Ovary (tissue), 3 donors: ENCODE data around the gene SERF2.

Experiments used
- POLR2A ChIP-seq: fragments of 450-650 bp; IDR thresholded peaks from one replicate; pipeline ENCODE4 v1.6.1; 2017; ENCODE audit warnings: antibody characterized with exemption, mild to moderate bottlenecking, moderate library complexity
- TF ChIP-seq, protein P1 (sequence below), 3 donors: fragments of 450-650 bp in 2 of 3; fragments of 200-600 bp in 1 of 3; IDR thresholded peaks; one replicate each; pipeline versions ENCODE4 v1.5.1 to v1.8.0; 2016 to 2022; ENCODE audit warnings: antibody characterized with exemption in 3 of 3, mild to moderate bottlenecking in 1 of 3
- donor health status: DM: no; HTN: no; CAD: no.

DNA sequence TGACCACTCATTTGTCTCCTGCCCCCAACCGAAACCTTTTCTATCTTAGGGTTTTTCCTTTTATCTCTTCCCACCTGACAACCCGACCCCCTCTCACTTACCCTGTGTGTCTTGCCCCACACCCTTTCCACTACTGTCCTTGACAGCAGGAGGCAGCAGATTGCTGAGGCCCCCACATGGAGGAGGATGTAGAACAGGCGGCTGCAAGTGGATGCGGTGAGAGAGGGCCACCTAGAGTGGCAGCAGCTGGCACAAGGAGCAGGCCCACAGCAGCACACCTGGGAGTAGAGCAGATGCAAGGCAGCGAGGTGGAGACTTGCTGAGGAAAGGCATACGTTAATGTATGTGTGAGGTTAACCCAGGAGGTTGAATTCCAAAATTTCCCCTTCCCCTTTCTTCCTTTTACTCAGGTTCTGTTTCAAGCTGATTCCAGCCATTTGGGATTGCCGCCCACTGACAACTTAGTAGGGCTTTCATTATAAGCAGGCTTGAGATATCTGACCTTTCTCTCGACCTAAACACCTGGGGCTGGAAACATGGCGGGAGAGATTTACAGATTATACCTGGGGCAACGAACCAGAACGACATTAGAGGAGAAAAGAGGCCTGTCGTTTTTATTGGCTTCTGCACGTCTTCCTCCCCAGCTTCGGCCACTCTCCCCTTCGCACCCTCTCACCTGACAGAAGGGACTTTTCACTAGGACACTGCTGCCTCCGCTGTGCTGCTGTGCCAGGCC, 7.3 kb downstream of the SERF2 start:
- no peak for TF ChIP-seq POLR2A
- TF ChIP-seq, protein P1, sequence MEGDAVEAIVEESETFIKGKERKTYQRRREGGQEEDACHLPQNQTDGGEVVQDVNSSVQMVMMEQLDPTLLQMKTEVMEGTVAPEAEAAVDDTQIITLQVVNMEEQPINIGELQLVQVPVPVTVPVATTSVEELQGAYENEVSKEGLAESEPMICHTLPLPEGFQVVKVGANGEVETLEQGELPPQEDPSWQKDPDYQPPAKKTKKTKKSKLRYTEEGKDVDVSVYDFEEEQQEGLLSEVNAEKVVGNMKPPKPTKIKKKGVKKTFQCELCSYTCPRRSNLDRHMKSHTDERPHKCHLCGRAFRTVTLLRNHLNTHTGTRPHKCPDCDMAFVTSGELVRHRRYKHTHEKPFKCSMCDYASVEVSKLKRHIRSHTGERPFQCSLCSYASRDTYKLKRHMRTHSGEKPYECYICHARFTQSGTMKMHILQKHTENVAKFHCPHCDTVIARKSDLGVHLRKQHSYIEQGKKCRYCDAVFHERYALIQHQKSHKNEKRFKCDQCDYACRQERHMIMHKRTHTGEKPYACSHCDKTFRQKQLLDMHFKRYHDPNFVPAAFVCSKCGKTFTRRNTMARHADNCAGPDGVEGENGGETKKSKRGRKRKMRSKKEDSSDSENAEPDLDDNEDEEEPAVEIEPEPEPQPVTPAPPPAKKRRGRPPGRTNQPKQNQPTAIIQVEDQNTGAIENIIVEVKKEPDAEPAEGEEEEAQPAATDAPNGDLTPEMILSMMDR (IDR thresholded peaks at IDR 0.05): no peak
